B cell (primary cell): ENCODE results near the gene COBLL1. TPM values are rescaled to one million over a fixed set of nuclear protein-coding genes. Genes with fewer than 3 reads are reported as not detected.

Experiments
- ATAC-seq: fragments of 200-7000 bp; cut with Tn5 transposase; one replicate; pipeline ENCODE4 v1.10.0; 2021; ENCODE audit warnings: low read depth, mild to moderate bottlenecking, moderate number of reproducible peaks, moderate library complexity
- CTCF ChIA-PET: fragments of 350-600 bp; sonication (Branson Sonifier 250); formaldehyde crosslinking; loops from one replicate; lab custom pipeline; 2021; ENCODE audit warnings: antibody characterized with exemption, inconsistent platforms; lab: Charles Lee
- POLR2A ChIA-PET: fragments of 350-600 bp; sonication (Branson Sonifier 250); formaldehyde crosslinking; loops from one replicate; lab custom pipeline; 2021; ENCODE audit warnings: antibody characterized with exemption; lab: Charles Lee
- DNase-seq: peaks from one replicate; pipeline ENCODE4 v3.0.0; 2013
- H2AFZ ChIP-seq: 2 replicates; pipeline ENCODE4 v1.6.1; 2012; ENCODE audit warnings: mild to moderate bottlenecking, low read depth, low read length; ENCODE audit not compliant: insufficient read depth, poor library complexity, severe bottlenecking
- H3K27ac ChIP-seq, 2 donors: 1 replicate in 1 of 2; 2 replicates in 1 of 2; pipeline ENCODE4 v1.5.1; 2012 to 2013; ENCODE audit warnings: low read length in 2 of 2, mild to moderate bottlenecking in 2 of 2, moderate library complexity in 1 of 2
- H3K27me3 ChIP-seq, 4 experiments: fragments of 200-600 bp in 1 of 4; sonication (generic) in 1 of 4; replicated peaks in 1 of 4; 1 replicate in 2 of 4; 2 replicates in 2 of 4; pipeline versions ENCODE4 v1.6.1 to v1.7.0; 2013 to 2016; ENCODE audit warnings: low read length in 3 of 4, mild to moderate bottlenecking in 2 of 4, mixed read lengths in 1 of 4, moderate library complexity in 1 of 4; ENCODE audit not compliant: insufficient read depth in 4 of 4, control insufficient read depth in 3 of 4; ENCODE audit errors: control extremely low read depth in 1 of 4
- H3K36me3 ChIP-seq, 2 experiments: replicated peaks in 1 of 2; 1 replicate in 1 of 2; 2 replicates in 1 of 2; pipeline versions ENCODE4 v1.6.1 to v1.7.1; 2013; ENCODE audit warnings: low read length in 1 of 2; ENCODE audit not compliant: insufficient read depth in 2 of 2, control insufficient read depth in 1 of 2; ENCODE audit errors: control extremely low read depth in 1 of 2, extremely low read depth in 1 of 2
- H3K4me1 ChIP-seq, 2 donors: fragments of 200-600 bp in 1 of 2; sonication (generic) in 1 of 2; 1 replicate in 1 of 2; 2 replicates in 1 of 2; pipeline versions ENCODE4 v1.5.1 to v1.6.1; 2013 to 2017; ENCODE audit warnings: low read length in 2 of 2; ENCODE audit not compliant: control insufficient read depth in 2 of 2, insufficient read depth in 2 of 2
- H3K4me2 ChIP-seq: replicated peaks from 2 replicates; pipeline ENCODE3; 2012; ENCODE audit warnings: mild to moderate bottlenecking, low read depth, low read length; ENCODE audit not compliant: poor library complexity, severe bottlenecking
- H3K4me3 ChIP-seq, 5 experiments: fragments of 200-600 bp in 1 of 5; sonication (generic) in 1 of 5; 1 replicate in 3 of 5; 2 replicates in 2 of 5; pipeline versions ENCODE4 v1.5.1 to v1.7.0; 2011 to 2016; ENCODE audit warnings: low read length in 4 of 5, mild to moderate bottlenecking in 4 of 5, low read depth in 2 of 5, control low read depth in 1 of 5, moderate library complexity in 1 of 5; ENCODE audit not compliant: insufficient read depth in 1 of 5; ENCODE audit errors: control extremely low read depth in 1 of 5, extremely low read depth in 1 of 5
- H3K79me2 ChIP-seq: fragments of 200-600 bp; sonication (generic); one replicate; pipeline ENCODE4 v1.6.0; 2016; ENCODE audit warnings: low read length; ENCODE audit not compliant: control insufficient read depth, insufficient read depth
- H3K9ac ChIP-seq: fragments of 200-600 bp; sonication (generic); 2 replicates; pipeline ENCODE4 v1.6.1; 2017; ENCODE audit warnings: mild to moderate bottlenecking, low read length, moderate library complexity
- H3K9me3 ChIP-seq, 3 donors: one replicate each; pipeline versions ENCODE4 v1.6.1 to v1.7.1; 2013; ENCODE audit warnings: low read length in 2 of 3; ENCODE audit not compliant: control insufficient read depth in 2 of 3, insufficient read depth in 1 of 3; ENCODE audit errors: control extremely low read depth in 1 of 3
- H4K20me1 ChIP-seq: 2 replicates; pipeline ENCODE4 v1.6.0; 2012; ENCODE audit warnings: mild to moderate bottlenecking, low read length; ENCODE audit not compliant: insufficient read depth, control insufficient read depth, poor library complexity, severe bottlenecking
- H3K27ac Mint-ChIP-seq: one replicate; pipeline ENCODE4 v1.8.0; 2021; ENCODE audit warnings: mixed read lengths
- H3K27me3 Mint-ChIP-seq: one replicate; pipeline ENCODE4 v1.8.0; 2021; ENCODE audit warnings: mixed read lengths
- H3K4me1 Mint-ChIP-seq: one replicate; pipeline ENCODE4 v1.8.0; 2021; ENCODE audit warnings: mixed read lengths
- H3K4me3 Mint-ChIP-seq: one replicate; pipeline ENCODE4 v1.8.0; 2021; ENCODE audit warnings: mixed read lengths
- H3K9me3 Mint-ChIP-seq: one replicate; pipeline ENCODE4 v1.8.0; 2022; ENCODE audit warnings: mixed read lengths; ENCODE audit not compliant: insufficient read depth
- CTCF ChIP-seq: fragments of 200-600 bp; IDR thresholded peaks from one replicate; pipeline ENCODE4 v1.8.0; 2022; ENCODE audit warnings: antibody characterized with exemption, mild to moderate bottlenecking
- EZH2 ChIP-seq: IDR thresholded peaks from 2 replicates; pipeline ENCODE4 v1.6.1; 2012; ENCODE audit warnings: borderline replicate concordance, low read depth, mild to moderate bottlenecking, moderate library complexity, low read length; ENCODE audit not compliant: insufficient read depth, poor library complexity, severe bottlenecking
- WGBS: methylation state at CpG from one replicate; pipeline ENCODE4 v1.1.5; 2013; ENCODE audit warnings: missing lambda C conversion rate; ENCODE audit not compliant: insufficient coverage; 5-methylcytosine and 5-hydroxymethylcytosine counted together
- intact Hi-C: fragments of 100-400 bp; cut with micrococcal nuclease; formaldehyde crosslinking; loops from one replicate; pipeline ENCODE4 v1.10.0; 2022
- polyA plus RNA-seq: library from polyadenylated mRNA; depleted of rRNA; stranded (reverse); fragments of >200 nt; gene quantifications from 2 replicates; pipeline ENCODE4 v1.2.3, GENCODE V29; 2012
- total RNA-seq, 2 donors: library from RNA; stranded (reverse); fragments of 120-200 nt in 1 of 2; gene quantifications; 1 replicate in 1 of 2; 2 replicates in 1 of 2; pipeline versions ENCODE4 v1.2.3 to v1.2.4, GENCODE V29; 2013 to 2022

COBLL1 gene
- total and polyA plus RNA-seq, 2 donors (not counting 1 experiment from before 2014, with no cell fraction given): 45.1 to 234 TPM

GRCh38 chr2:164794432-164795231 is 47.0 kb downstream of the COBLL1 start:
- peaks cover 11% of the 10 kb centered on the region for H4K20me1 ChIP-seq
- peak overlapping the region; percentile 9 for H3K4me3 Mint-ChIP-seq
- no peak overlapping the region for H3K27ac ChIP-seq
- no peaks in the 10 kb centered on the region for H3K27me3 Mint-ChIP-seq
- H3K79me2 ChIP-seq: peaks cover 66% of the 10 kb centered on the region
- H2AFZ ChIP-seq: no peak overlapping the region
- no peaks in the 10 kb centered on the region for H3K9me3 ChIP-seq
- no CpG with 5 or more reads among the region's 4 CpGs for WGBS
- H3K27ac Mint-ChIP-seq: no peak overlapping the region
- peaks cover 0 to 1% of the 10 kb centered on the region in 2 experiments for H3K36me3 ChIP-seq
- peak overlapping the region; percentile 37 for H3K4me2 ChIP-seq
- CTCF ChIA-PET: no interaction called here
- DNase-seq (no peak), ATAC-seq (no peak)
- POLR2A ChIA-PET: no interaction called here
- peaks cover 35% of the 10 kb centered on the region for H3K4me1 Mint-ChIP-seq
- H3K27me3 ChIP-seq: no peaks in the 10 kb centered on the region
- peak overlapping the region; percentile 8 for H3K9ac ChIP-seq
- intact Hi-C loops: loop anchor here (2.0 to 5.0 kb wide), 2 partner anchors 18 to 32 kb away; no protein-coding TSS in a partner anchor
- H3K4me3 ChIP-seq: peak overlapping the region in 1 of 5 experiments; percentile 21
- no peak for TF ChIP-seq CTCF
- peaks cover 11 to 29% of the 10 kb centered on the region in 2 donors for H3K4me1 ChIP-seq
- no peaks in the 10 kb centered on the region for H3K9me3 Mint-ChIP-seq

- H3K4me1 Mint-ChIP-seq: peaks cover 38% of the 10 kb centered on the region
- no peak overlapping the region for H3K4me2 ChIP-seq
Measured at GRCh38 chr2:164794016-164794415, 47.6 kb downstream of the COBLL1 start.

More at GRCh38 chr2:164794016-164794415, 47.6 kb downstream of the COBLL1 start:
- Mint-ChIP-seq H3K27ac (no peak overlapping the region), H3K4me3 (peak overlapping the region; percentile 9), H3K9me3 (no peaks in the 10 kb centered on the region), H3K27me3 (no peaks in the 10 kb centered on the region)
- H3K36me3 ChIP-seq: peaks cover 0 to 1% of the 10 kb centered on the region in 2 experiments
- intact Hi-C loops: loop anchor here (2.0 kb wide), 1 partner anchor 19 kb away; no protein-coding TSS in a partner anchor
- no peak for ATAC-seq
- H2AFZ ChIP-seq: no peak overlapping the region
- H4K20me1 ChIP-seq: peaks cover 11% of the 10 kb centered on the region
- H3K27ac ChIP-seq: no peak overlapping the region
- H3K9ac ChIP-seq: no peak overlapping the region
- no peak for DNase-seq
- no peaks in the 10 kb centered on the region for H3K9me3 ChIP-seq
- peaks cover 11 to 29% of the 10 kb centered on the region in 2 donors for H3K4me1 ChIP-seq
- POLR2A ChIA-PET: no interaction called here
- no peak overlapping the region for H3K4me3 ChIP-seq
- H3K27me3 ChIP-seq: no peaks in the 10 kb centered on the region
- H3K79me2 ChIP-seq: peaks cover 69% of the 10 kb centered on the region
- CTCF ChIA-PET: interaction anchor here (0.5 kb wide), 1 partner anchor 20 kb away, joined by 3 read pairs; no protein-coding TSS in a partner anchor
- TF ChIP-seq CTCF: no peak
- TF ChIP-seq EZH2: no peak
